Aorta (tissue), 5 donors: Measurements from ENCODE around the gene CBS. TPM values are rescaled to one million over a fixed set of nuclear protein-coding genes. Genes with fewer than 3 reads are reported as not detected.
"Not testable (repeated sequence)": the region's sequence is repeated elsewhere in the genome, so short reads cannot be mapped to it uniquely, and the experiment has no call there.

Source experiments
- ATAC-seq: fragments of 200-7000 bp; cut with Tn5 transposase; one replicate; pipeline ENCODE4 v1.9.1; 2022; ENCODE audit warnings: moderate library complexity; ENCODE audit not compliant: low FRiP score
- DNase-seq, 2 donors: peaks; one replicate each; pipeline ENCODE4 v3.0.0-alpha.2; 2020
- H3K27ac ChIP-seq, 2 donors: one replicate each; pipeline ENCODE4 v1.5.1; 2013; ENCODE audit warnings: low read length in 2 of 2, mild to moderate bottlenecking in 2 of 2, moderate library complexity in 2 of 2, control low read depth in 1 of 2, inconsistent platforms in 1 of 2, low read depth in 1 of 2
- H3K27me3 ChIP-seq, 2 donors: one replicate each; pipeline ENCODE4 v1.6.1; 2013; ENCODE audit warnings: control low read depth in 1 of 2, low read length in 1 of 2, mild to moderate bottlenecking in 1 of 2, moderate library complexity in 1 of 2; ENCODE audit not compliant: insufficient read depth in 2 of 2, control insufficient read depth in 1 of 2
- H3K36me3 ChIP-seq, 2 donors: one replicate each; pipeline ENCODE4 v1.6.1; 2013; ENCODE audit warnings: control low read depth in 1 of 2, low read length in 1 of 2, mild to moderate bottlenecking in 1 of 2; ENCODE audit not compliant: insufficient read depth in 2 of 2, control insufficient read depth in 1 of 2
- H3K4me1 ChIP-seq, 2 donors: one replicate each; pipeline ENCODE4 v1.6.1; 2013; ENCODE audit warnings: low read length in 2 of 2, control low read depth in 1 of 2, mild to moderate bottlenecking in 1 of 2, moderate library complexity in 1 of 2; ENCODE audit not compliant: insufficient read depth in 2 of 2, control insufficient read depth in 1 of 2
- H3K4me3 ChIP-seq, 2 donors: one replicate each; pipeline ENCODE4 v1.5.1; 2013; ENCODE audit warnings: low read length in 2 of 2, control low read depth in 1 of 2, mild to moderate bottlenecking in 1 of 2
- H3K9me3 ChIP-seq: one replicate; pipeline ENCODE4 v1.6.1; 2013; ENCODE audit warnings: mild to moderate bottlenecking, low read length; ENCODE audit not compliant: control insufficient read depth
- WGBS, 2 donors: extraction: QIAGEN DNeasy Blood & Tissue Kit; methylation state at CpG; one replicate each; pipeline ENCODE4 v1.1.7; 2013; 5-methylcytosine and 5-hydroxymethylcytosine counted together
- intact Hi-C, 2 donors: fragments of 100-400 bp; cut with DNase I; formaldehyde crosslinking; loops; one replicate each; pipeline versions ENCODE4 v1.14.2 to v1.15.0; 2022
- polyA plus RNA-seq, 2 donors: library from polyadenylated mRNA; stranded (reverse); fragments of 200-250 nt; gene quantifications; one replicate each; pipeline ENCODE4 v1.2.3, GENCODE V29; 2013
- total RNA-seq, 2 donors: library from RNA; stranded (reverse); fragmentation: NEBNext Ultra II Directional; extraction: Animal tissue kit (Norgen Biotek cat#: 25700); gene quantifications; one replicate each; pipeline ENCODE4 v1.2.1, GENCODE V29; 2021
- donor health status: healthy with polysubstance abuse.
- donor health status: Bipolar disorder and iron deficiency.
- donor health status: DM: no; HTN: no; CAD: no.
- donor health status: DM: no; HTN: no; CAD: no.
- donor health status: DM: yes; HTN: yes; CAD: no.

CBS gene
- total and polyA plus RNA-seq, 4 donors: 9.2 to 38.1 (median 20.4) TPM

DNA sequence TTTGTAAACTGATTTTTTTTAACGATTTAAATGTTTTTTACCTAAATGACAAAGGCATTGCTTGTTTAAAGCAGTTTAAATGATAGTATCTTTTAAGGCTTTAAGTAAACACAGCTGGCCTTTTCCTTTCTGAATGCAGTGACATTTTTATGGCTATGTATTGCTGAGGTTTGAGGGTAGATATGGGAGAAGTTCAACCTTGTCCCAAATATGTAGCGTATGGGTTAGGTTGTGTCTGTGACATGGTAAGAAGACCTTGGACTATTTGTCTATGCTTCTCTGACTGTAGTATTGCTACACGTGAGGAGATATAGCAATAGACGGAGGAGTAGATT is 68.8 kb downstream of the CBS start:
- WGBS, 2 donors: 83 to 89% methylated on average over 4 of the region's 4 CpGs
- Histone ChIP-seq H3K27ac (no peak overlapping the region), H3K4me3 (no peak overlapping the region), H3K4me1 (no peaks in the 10 kb centered on the region), H3K27me3 (no peaks in the 10 kb centered on the region), H3K36me3 (peaks cover 1 to 2% of the 10 kb centered on the region in 2 donors), H3K9me3 (no peaks in the 10 kb centered on the region)
- intact Hi-C loops: no loop called here
- no peak for ATAC-seq
- no peak for DNase-seq

DNA sequence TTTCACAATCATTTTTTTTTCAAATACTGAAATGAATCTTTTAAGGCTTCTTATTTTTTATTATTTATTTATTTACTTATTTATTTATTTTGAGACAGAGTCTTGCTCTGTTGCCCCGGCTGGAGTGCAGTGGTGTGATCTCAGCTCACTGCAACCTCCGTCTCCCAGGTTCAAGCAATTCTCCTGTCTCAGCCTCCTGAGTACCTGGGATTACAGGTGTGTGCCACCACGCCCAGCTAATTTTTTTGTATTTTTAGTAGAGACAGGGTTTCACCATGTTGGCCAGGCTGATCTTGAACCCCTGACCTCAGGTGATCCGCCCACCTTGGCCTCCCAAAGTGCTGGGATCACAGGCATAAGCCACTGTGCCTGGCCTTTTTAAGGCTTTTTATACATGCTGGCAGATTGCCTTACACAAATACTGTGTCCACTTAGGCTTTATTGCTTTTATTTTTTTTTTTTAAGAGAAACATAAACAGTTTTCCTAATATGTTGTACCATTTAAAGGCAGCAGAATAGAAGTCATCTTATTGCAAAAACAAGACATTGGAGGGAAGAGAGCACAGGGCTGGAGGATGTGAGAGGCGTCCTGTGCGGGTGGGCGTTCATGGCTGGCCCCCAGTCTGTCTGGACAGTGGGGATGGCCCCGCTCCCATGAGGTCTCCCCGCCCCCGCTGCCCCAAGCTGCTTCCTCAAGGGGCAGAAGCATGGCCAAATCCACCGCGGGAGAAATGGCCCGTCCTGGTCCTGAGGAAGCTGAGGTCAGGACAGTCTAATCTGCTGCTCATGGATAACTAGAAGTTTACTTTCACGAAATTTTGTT is 69.4 kb downstream of the CBS start:
- H3K27me3 ChIP-seq, DNase-seq, H3K9me3 ChIP-seq, intact Hi-C loops, H3K4me3 ChIP-seq, ATAC-seq, H3K36me3 ChIP-seq, H3K27ac ChIP-seq, H3K4me1 ChIP-seq: not testable (repeated sequence)
- 78 to 85% methylated on average over 14 of the region's 14 CpGs for WGBS, 2 donors

DNA sequence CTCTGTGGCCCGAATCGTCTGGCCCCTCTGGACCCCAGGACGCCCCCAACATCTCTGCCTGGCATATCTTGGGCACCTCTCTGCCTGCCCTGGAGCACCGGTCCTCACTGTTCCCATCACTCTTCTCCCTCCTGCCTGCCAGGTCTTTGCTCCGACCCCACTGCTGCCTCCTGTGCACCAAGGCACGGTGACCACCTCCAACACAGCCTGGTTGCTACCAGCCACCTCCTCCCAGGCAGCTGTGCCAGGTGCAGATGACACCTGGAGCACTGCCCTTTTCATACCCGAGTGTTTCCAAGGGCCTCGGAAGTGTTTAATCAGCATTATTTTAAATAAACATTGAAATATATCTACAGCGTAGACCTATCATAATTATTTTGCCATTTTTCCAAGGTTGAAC is 70.0 kb downstream of the CBS start:
- Histone ChIP-seq H3K4me3 (no peak overlapping the region), H3K9me3 (no peaks in the 10 kb centered on the region), H3K27ac (no peak overlapping the region), H3K27me3 (no peaks in the 10 kb centered on the region), H3K36me3 (peaks cover 0 to 2% of the 10 kb centered on the region in 2 donors), H3K4me1 (no peaks in the 10 kb centered on the region)
- WGBS, 2 donors: 83 to 84% methylated on average over 9 of the region's 9 CpGs
- DNase-seq (no peak), ATAC-seq (no peak)
- intact Hi-C loops: no loop called here

DNA sequence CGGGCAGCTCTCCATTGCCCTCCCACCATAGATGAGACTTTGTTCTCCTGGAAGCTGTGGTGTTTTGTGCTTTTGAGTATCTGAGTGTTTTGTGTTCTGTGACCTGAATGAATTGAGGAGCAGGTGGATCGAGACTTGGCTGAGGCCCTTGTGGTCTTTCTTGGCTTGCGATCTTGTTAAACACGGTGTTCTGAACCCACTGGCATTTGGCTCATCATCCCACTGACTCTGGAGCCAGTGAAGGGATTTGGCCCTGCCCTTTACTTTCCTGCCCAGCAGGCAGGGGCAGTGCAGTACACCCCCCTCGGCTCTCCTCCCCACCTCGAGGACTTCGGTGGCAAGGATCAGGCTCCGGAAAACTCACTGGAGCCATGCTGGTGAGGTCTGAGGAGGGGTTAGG is 70.7 kb downstream of the CBS start:
- H3K9me3 ChIP-seq: no peaks in the 10 kb centered on the region
- intact Hi-C loops: no loop called here
- peaks cover 0 to 2% of the 10 kb centered on the region in 2 donors for H3K36me3 ChIP-seq
- DNase-seq: no peak
- H3K4me3 ChIP-seq: no peak overlapping the region
- no peak for ATAC-seq
- 72 to 74% methylated on average over 8 of the region's 8 CpGs for WGBS, 2 donors
- no peaks in the 10 kb centered on the region for H3K27me3 ChIP-seq
- H3K27ac ChIP-seq: no peak overlapping the region
- H3K4me1 ChIP-seq: no peaks in the 10 kb centered on the region

Other genes with a start within 250 kb of the CBS start
- 10 to 100 TPM; 13.3 to 13.9 TPM for gene WDR4, start 196.3 kb downstream of the CBS start, total RNA-seq
- gene WDR4, start 196.3 kb downstream of the CBS start, polyA plus RNA-seq: 1 to 10 TPM; 2.5 to 3.4 TPM
- gene NDUFV3, start 182.5 kb downstream of the CBS start, total RNA-seq: 10 to 100 TPM; 29.7 to 34.4 TPM
- gene NDUFV3, start 182.5 kb downstream of the CBS start, polyA plus RNA-seq: 10 to 100 TPM; 16.3 to 24.0 TPM
- not detected for gene ERVH48-1, start 150.2 kb downstream of the CBS start, total RNA-seq
- not detected for gene ERVH48-1, start 150.2 kb downstream of the CBS start, polyA plus RNA-seq
- gene PKNOX1, start 101.3 kb downstream of the CBS start, total RNA-seq: 10 to 100 TPM; 13.5 to 22.7 TPM
- gene PKNOX1, start 101.3 kb downstream of the CBS start, polyA plus RNA-seq: 10 to 100 TPM in 1 of 2 donors, 1 to 10 TPM in 1; 3.8 to 11.2 TPM
- 10 to 100 TPM in 1 of 2 donors, 1 to 10 TPM in 1; 6.0 to 43.0 TPM for gene U2AF1, start 31.7 kb upstream of the CBS start, total RNA-seq
- 10 to 100 TPM; 38.6 to 52.1 TPM for gene U2AF1, start 31.7 kb upstream of the CBS start, polyA plus RNA-seq
- not detected for gene CRYAA, start 93.2 kb upstream of the CBS start, total RNA-seq
- not detected for gene CRYAA, start 93.2 kb upstream of the CBS start, polyA plus RNA-seq